Measurements from ENCODE around the gene GULP1.

GULP1 gene

DNA sequence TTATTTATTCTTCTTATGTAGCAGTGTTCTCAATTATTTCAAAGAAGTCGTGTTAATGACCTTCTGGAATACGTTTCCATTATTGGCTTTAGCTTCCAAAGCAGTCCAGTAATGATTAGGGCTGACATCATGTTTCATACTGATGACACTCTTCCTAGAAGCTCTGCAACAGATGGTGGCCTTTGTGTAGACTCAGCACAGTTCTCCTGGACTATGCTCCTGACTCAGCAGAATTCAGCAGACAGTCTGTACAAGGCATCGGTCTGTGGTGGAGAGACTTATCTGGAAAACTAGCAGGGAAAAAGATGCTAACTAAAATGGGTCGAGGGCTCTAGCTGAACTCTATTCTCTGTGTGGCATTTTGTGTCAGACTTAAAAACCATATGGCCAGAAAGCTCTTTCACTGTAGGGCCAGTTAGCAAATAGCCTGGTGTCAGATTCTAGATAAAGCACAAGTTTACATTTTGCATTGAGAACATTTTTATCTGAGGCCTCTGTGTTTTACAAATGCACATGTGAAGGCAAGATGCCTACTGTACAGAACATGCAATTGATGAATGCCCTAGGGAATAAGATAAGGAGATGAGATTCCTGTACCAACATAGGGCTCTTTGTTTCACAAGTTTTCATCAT, 35.1 kb downstream of the GULP1 start:
- peak; percentile 65 for DNase-seq

DNA sequence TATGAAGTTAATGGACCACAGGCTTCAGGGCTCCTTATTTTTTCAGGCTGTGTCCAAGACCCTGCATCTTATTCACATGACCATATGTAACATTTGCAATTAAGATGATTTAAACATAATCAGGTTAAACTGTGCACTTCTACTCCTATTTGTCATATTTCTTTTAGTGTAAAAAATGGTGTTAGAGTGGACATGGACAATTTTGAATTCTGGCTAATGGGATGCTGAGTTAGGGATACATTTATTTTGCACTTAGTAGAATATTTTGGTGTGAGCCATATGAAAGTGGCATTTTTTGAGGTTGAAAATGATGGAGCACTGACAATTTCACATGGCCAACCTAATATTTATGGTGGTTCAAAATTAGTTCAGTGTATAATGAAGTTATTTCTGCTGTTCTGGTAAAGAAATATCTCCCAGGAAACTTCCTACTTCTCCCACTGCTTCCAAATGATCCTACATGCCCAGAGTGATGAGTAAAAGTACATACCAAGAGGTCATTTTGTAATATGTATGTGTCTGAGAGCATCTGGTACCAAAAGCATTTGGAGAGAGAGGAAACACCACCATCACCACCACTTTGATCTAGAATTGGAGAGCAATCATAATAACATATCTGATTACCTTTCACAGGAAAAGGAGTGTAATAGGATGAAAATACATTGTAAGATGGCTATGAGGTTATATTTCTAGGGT, 36.0 kb downstream of the GULP1 start:
- no peak for DNase-seq

DNA sequence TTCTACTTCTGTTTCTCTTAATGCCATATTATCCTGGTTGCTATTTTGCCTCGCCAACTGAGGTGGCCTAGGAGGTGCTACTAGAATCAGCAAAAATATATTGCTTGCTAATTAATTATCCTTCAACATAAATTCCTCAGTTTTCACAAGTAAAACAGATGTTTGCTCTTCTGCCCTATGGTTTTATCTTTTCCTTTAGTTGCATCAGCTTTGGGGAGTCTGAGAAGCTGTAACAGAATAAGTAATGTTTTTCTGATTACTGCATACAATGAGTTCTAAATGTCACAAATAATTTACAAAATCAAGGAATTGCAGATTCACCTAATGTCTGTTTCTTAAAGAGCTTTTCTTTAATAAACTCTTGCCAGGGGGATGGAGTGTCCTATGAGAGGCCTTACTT, 36.7 kb downstream of the GULP1 start:
- DNase-seq = no peak

DNA sequence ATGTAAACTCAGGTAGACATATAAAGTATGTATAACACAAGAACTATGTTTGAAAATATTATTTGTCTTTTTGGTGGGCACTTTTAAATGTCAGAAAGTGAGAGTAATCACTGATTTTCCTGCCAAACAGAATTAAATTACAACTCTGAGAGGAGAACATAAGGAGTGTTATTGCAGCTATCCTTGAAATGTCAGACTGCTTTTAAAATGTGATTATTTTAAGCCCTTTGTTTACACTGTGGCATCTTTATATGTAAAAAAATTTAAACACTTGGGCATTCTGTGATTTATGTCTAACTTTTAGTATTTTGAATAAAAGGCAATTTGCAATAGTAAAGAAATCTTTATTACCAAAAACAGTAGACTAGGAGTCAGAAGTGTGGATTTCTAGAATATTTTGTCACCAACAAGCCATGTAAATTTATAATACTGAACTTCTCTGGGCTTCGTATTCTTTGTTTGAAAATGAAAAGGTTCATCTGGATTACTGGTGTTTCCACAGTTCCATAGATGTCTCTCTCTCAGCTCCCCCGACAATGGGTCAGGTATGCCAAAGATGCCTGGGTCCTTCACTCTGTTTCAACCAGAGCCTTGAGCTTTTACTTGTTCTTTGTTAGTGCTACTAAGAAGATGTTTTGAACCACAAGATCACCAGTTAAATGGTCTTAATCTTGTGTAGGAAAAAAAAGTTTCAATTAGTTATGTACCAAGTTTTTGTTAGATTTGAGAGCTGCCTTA, 38.8 kb downstream of the GULP1 start:
- DNase-seq = no peak

DNA sequence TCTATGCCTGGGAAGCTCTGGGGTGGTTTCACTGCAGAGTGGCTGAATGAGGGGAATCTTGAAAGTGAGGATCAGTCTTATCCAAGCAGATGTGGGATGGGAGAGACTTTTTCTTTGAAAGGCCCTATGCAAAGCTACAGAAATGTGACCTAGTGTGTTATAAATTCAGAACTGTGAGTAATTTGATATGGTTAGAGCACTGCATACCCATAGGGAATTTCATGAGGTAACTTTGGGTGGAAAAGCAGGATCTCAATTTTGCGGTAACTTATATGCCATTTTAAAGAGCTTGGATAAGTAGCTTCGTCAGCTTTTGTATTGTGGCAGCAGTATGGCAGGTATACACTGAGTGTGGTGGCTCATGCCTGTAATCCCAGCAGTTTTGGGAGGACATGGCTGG, 40.9 kb downstream of the GULP1 start:
- DNase-seq = no peak

DNA sequence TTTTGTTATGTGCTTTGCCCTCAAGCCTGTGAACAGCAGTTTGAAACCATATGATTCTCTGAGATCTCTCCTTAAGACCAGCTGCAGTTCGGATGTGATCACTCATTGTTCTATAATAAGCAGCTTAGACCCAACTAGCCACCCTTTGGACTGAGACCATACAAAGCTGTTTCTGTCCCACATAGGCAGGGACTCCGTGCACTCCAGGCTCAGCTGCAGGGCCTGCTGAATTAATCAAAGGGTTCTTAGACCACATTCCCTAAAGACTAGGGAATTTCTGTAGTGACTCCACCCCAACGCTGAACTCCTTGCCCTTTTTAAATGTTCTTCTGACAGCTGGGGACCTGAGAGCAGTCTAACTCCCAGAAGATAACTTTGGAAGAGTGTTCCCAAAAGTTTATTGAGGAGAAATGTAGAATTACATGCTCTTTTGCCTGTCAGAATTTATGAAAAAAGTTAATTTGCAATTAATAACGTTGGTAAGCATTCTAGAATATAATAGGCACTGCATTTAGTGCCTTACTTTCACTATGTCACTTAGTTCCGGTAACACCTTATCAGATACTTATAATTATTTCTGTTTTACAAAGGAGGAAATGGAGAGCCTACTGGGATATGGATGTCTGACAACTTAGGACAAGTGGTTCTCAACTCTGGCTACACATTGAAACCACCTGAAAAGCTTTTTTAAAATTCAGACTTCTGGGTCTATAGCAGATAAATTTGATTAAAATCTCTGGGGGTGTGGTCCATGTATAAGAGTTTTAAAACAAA, 42.3 kb downstream of the GULP1 start:
- DNase-seq = peak; percentile 68

DNA sequence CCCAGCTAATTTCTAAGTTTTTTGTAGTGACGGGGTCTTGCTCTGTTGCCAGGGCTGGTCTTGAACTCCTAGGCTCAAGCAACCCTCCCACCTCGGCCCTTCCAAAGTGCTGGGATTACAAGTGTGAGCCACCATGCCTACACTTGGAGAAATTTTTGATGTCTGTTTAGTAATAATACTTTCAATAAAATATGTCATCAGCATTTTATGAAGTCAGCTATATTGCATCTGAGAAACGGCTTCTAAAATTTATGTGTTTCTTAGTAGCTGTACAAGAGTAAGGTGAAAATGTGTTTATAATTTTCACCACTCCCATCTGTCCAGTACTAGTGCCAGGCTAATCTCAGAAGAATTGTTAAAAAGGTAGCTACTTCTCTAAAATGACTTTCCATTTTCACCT, 46.8 kb downstream of the GULP1 start:
- no peak for DNase-seq

DNA sequence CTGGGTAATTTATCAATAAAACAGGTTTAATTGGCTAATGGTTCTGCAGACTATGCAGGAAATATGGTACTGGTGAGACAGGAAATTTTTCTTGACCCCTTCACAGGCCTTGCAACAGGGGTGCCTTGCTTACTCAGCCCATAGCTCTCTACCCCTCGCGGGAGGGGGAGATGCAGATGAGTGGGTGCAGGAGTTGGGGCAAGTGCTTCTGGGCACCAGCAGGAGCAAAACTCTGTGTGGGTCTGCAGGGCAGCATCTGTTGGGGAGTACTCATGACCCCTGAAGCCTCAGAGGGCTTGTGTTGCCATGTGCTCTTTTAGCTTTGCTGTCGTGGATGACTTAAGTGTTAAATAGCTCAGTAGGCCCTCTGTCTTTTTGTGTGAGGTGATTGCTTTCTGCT, 48.6 kb downstream of the GULP1 start:
- no peak for DNase-seq

DNA sequence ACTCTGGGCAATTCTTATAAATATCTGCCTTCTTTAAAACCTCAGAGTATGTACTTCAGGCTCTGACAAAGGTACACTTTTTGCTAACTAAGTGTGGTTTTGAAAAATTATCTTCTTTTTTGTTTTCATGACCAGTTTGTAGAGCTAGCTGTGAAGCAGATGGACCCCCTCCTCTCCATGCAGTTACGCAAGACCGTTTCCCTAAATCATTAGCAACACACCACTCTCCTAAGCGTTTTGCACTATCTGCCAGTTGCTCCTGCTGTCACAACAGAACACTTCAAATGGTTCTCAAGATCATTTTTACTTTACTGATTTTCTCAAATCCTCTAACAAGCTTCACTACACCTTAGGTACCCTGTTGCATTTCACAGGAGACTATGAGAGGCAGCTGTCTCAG, 53.3 kb downstream of the GULP1 start:
- DNase-seq = no peak

DNA sequence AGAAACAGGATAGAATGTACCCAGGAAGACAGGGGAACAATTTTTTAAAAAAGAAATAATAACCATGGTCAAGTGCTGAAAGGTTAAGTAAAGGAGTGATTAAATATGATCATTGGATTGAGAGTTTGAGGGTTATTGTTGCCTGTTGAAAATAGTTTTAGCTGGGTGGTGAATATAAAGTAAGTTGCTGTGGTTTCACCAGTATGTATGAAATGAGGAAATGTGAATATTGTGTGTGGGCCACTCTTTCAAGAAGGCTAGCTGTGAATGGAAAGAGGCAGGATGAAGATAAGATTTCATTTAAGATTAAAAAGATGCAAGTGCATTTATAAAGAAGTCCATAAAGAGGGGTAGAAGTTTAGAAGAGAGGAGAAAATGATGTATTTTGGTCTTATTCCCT, 53.8 kb downstream of the GULP1 start:
- DNase-seq = no peak

DNA sequence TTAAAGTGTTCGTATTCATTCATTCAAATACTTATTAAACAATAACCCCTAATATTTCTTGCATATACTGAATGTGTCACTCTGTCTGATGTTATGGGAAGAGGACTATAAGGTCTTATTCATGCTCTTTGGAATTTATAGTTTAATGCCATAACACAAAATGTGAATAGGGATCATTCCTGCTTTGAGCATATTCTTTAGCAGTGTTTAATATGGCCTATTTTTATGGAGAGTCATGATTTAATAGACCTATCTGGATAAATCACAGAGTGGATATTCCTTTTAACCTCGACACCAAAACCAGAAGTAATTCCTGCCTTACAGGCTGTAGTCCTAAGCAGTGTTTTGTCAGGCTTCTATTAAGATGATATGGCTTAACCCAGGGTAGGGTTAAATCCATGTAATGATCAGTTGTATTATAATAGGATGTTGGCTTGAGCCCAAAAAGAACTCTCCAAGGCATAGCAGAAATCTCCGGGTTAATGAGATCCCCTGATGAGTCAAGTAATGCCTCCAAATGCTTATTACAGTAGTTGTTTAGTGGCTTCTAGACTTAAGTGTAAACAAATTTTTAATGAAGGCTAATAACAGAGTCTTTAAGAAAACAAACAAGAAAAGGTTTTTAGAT, 54.3 kb downstream of the GULP1 start:
- DNase-seq = no peak

DNA sequence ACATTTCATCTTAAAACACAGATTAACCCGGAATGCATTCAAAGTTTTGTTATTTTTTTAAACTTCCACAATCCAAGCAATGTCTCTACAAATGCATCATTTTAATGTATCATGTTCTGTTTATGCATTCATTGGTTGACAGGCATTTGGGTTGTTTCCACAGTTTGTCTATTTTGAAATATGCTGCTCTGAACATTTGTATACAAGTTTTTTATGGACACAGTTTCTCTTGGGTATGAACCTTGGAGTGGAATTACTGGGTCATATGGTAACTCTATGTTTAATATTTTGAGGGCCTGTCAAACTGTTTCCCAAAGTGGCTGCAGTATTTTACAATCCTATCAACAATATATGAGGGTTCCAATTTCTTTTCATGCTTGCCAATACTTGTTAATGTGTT, 57.3 kb downstream of the GULP1 start:
- no peak for DNase-seq

DNA sequence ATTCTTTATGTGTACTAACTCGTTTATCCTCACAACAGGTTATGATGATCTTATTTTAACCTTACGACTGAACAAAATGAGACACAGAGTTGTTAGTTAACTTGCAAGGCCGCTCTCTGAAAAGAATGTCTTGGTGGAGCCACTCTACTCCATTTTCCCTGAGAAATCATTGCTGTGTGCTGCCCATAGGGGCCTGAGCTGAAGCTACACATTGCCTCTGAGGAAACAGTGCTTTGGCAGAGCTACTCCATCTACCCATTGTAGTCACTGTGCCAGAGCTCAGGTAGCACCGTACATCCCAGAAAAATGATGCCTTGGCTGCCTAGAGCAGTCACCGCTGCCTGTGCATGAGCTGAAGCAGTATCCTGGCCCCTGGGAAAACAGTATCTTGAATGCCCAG, 61.6 kb downstream of the GULP1 start:
- no peak for DNase-seq

DNA sequence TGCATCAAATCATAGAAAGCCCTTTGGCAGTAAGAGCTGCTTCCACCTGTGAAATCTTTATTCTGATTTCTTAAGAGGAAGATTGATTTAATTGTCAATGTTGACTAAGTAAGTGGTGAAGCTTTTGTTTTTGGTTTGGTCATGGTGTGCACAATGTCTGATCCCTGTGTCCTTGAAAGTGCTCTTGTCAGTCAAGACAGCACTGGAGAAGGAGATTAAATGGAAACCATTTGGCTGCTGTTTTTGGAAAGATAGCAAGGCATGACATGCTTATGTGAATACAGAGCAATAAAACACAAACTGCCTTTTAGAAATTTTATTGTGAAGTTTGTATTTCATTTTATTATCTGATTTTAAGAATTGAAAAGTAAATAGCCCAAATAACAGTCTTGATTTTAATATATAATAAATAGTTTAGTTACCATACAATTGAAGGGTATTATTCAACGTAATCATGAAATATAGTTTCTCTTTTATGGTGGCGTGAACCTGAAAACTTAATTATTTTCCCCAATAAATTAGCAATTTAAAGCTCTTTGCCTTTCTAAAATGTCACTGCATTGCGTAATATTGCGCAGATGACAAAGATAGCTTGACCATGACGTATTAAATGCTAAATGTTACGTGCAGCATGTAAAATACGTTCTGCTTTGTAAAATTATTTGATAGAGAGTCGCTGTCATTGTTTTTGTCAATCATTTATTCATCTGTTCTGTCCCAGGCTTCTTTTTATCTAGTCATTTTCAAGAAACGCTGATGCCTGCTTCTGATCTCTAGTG, 69.0 kb downstream of the GULP1 start:
- DNase-seq = no peak

DNA sequence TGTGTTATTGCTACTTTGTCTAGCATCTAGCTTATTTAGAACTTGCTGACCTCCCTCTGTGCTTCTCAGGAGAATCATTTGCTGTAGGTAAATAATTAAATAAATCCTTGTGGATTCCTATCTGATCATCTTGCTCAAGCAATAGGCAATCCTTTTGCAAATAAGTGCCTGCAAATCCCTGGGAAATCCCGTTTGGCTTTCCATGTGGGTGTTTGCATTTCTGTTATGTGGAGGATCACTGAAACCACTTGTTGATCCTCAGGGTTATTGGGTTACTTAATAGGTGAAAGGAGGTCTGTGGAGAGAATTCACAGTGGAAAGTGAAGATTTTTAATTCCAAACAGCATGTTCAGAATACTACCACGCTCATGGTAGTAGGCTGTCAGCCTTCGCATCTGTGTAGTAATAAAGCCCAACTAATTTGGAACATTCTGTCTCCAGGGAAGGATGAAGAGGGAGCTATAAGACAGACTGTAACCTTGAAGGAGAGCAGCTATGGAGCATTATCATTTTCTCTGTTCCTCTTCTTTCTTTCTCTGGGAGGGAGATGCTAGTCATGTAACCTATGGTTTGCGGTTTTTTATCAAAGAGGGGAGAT, 72.5 kb downstream of the GULP1 start:
- no peak for DNase-seq

DNA sequence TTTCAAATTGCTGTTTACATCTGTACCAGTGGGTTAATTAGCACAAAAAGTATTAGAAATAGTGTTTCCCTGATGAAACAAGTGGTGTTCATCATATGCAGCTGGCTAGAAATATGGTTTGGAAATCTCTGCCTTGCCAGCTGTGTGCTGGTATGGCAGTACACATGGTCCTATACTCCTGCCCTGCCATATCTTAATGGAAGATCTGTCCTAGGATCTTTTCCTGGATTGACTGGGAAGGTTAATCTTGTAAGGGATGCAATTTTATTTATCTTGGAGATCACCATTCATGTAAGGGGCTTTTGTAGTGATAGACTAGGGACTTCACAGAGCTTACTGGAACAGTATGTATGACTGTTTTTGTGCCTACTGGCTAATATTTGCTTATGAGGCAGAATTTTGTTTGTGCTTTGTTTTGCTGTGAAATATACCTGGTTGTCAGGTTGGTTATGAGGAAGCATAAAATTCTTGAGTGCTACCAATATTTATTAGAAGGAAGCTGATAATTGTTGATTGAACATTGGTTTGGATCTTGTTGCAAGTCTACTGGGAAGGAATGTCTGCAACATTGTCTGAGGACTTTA, 73.5 kb downstream of the GULP1 start:
- no peak for DNase-seq

DNA sequence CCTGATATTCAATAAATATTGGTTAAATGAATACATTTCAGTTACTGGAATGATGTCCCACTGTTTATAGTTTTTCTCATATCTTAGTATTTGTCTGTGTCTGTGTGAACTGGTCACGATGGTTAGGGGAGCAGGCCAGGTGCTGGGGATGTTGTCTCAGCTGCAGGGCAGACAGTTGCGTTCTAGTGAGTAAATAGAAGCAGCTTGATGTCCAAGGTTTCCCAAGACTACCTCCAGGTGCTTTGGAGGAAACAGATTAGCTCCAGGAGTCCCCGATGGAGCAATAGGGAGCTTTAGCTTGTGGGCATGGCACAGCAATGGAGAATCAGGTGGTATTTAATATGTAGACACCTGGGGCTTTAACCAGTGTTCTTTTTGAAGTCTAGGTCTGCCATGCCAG, 75.5 kb downstream of the GULP1 start:
- no peak for DNase-seq

DNA sequence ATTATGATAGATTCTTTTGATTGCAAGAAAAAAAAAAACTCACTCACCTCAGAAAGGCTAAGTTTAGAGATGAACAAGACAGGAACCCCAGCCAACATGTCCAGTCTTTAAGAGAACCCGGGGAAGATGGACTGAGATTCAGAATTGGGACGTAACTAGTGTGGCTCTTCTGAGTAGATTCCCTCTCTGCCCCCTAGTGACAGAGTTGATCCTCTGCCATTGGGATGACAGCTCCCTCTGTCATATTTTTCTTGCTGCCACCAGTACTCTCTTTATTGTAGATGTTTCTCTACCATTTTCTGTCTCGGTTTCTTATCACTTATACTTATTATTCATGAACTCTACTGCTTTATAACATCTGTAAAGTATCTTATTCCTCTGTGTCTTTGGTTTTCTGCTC, 77.7 kb downstream of the GULP1 start:
- DNase-seq = peak; percentile 62

DNA sequence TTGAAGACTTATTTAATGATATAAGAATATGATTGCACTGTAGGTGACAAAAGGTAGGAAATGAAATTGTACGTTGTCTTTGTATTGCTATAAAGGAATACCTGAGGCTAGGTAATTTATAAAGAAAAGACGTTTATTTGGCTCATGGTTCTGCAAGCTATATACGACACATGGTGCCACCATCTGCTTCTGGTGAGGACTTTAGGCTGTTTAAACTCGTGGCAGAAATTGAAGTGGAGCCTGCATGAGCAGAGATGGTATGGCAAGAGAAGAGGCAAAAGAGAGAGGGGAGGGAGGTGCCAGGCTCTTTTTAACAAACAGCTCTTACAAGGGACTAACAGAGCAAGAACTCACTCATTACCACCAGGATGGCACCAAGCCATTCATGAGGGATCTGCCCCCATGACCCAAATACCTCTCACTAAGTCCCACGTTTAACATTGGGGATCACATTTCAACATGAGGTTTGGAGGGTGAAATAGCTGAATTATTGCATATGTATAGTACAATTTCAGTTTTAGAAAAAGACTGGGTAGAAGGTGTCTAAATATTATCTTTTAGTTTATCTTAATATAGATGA, 86.8 kb downstream of the GULP1 start:
- DNase-seq = no peak

DNA sequence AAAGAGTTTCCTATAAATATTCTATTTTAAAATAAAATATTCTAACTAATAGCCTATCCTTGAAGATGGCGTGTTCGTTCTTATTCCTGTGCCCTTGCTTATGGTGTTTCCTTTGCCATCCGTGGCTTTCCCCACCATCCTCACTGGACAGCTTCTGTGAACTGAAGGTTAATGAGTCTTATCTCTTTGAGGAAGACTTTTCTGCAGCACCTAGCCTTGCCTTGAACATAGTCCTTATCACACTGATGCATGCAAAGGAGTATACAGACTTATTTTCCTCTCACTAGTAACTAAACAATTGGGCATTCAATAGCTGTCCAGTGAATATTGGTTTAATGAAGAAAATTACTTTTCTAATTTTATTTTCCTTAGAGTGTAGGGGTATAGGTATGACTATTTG, 88.1 kb downstream of the GULP1 start:
- no peak for DNase-seq

DNA sequence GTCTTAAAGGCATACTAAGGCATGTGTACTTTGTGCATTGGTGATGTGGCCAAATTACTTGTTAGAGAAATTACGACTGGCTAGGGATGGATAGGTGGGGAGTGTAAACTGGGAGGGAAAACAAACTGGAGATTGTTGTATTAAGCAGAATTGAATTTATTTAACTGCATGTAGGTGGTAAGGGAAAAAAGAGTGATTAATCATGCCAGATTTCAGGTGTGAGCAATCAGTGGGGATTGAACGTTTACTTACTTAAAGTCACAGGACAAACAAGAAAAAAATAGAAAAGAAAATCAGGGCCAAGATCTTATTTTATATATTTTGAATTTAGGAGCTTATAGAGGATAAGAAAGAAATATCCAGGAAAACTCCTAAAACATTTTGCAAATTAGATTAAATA, 88.6 kb downstream of the GULP1 start:
- DNase-seq = no peak

Data from islet precursor cell (in vitro differentiated cells).